ENCODE measurements around the gene HEATR1. TPM values are rescaled to one million over a fixed set of nuclear protein-coding genes. Genes with fewer than 3 reads are reported as not detected.

The HEATR1 gene
- total RNA-seq, 1 experiment from 2014 or later, result 73.0 TPM

GRCh38 chr1:236556606-236557005 is 47.7 kb downstream of the HEATR1 start:
- H3K4me1 Mint-ChIP-seq, result no peaks in the 10 kb centered on the region
- no peak overlapping the region for H3K4me3 Mint-ChIP-seq
- no peaks in the 10 kb centered on the region for H3K27me3 Mint-ChIP-seq (ENCODE audit: low read depth)
- ChIA-PET CTCF (no interaction called here), POLR2A (no interaction called here)
- no peak overlapping the region for H3K27ac Mint-ChIP-seq
- H3K9me3 Mint-ChIP-seq, result no peaks in the 10 kb centered on the region
- ATAC-seq (no peak), DNase-seq (ENCODE audit: low spot score) (no peak)
- peaks cover 66% of the 10 kb centered on the region for H3K36me3 Mint-ChIP-seq
- TF ChIP-seq RELA (CRISPR knock-in tag; IDR thresholded peaks at IDR 0.05; ENCODE audit: borderline replicate concordance), result no peak
- TF ChIP-seq FOXK1 (CRISPR knock-in tag; IDR thresholded peaks at IDR 0.05), result no peak
- no peak for TF ChIP-seq RORB (CRISPR knock-in tag; IDR thresholded peaks at IDR 0.05)
- TF ChIP-seq CREB1 (CRISPR knock-in tag; IDR thresholded peaks at IDR 0.05), result no peak

GRCh38 chr1:236553370-236553769 is 50.9 kb downstream of the HEATR1 start:
- peaks cover 82% of the 10 kb centered on the region for H3K36me3 Mint-ChIP-seq
- POLR2A ChIA-PET, result no interaction called here
- no peak for DNase-seq (ENCODE audit: low spot score)

More at GRCh38 chr1:236553370-236553769, 50.9 kb downstream of the HEATR1 start:
- Mint-ChIP-seq H3K4me3 (no peak overlapping the region), H3K4me1 (no peaks in the 10 kb centered on the region), H3K9me3 (no peaks in the 10 kb centered on the region), H3K27ac (no peak overlapping the region), H3K27me3 (ENCODE audit: low read depth) (no peaks in the 10 kb centered on the region)
- ATAC-seq, result no peak
- TF ChIP-seq ELF4 (CRISPR knock-in tag; IDR thresholded peaks at IDR 0.05; ENCODE audit: low read depth) (no peak), ZNF317 (CRISPR knock-in tag; IDR thresholded peaks at IDR 0.05; ENCODE audit: borderline replicate concordance, low read depth) (no peak), ATF1 (CRISPR knock-in tag; IDR thresholded peaks at IDR 0.05) (no peak), ATF6 (CRISPR knock-in tag; IDR thresholded peaks at IDR 0.05) (no peak), SOX15 (CRISPR knock-in tag; IDR thresholded peaks at IDR 0.05) (no peak), HMGXB4 (CRISPR knock-in tag; IDR thresholded peaks at IDR 0.05) (no peak), ZBTB43 (CRISPR knock-in tag; IDR thresholded peaks at IDR 0.05) (no peak), FOXK1 (CRISPR knock-in tag; IDR thresholded peaks at IDR 0.05) (no peak), CREB1 (CRISPR knock-in tag; IDR thresholded peaks at IDR 0.05) (no peak), ZNF232 (CRISPR knock-in tag; IDR thresholded peaks at IDR 0.05) (no peak), HMGA2 (CRISPR knock-in tag; IDR thresholded peaks at IDR 0.05) (no peak), NR2C2 (CRISPR knock-in tag; IDR thresholded peaks at IDR 0.05) (no peak), ARID4B (CRISPR knock-in tag; IDR thresholded peaks at IDR 0.05; ENCODE audit: borderline replicate concordance) (no peak), GRHL2 (CRISPR knock-in tag; IDR thresholded peaks at IDR 0.05; ENCODE audit: insufficient replicate concordance, severe bottlenecking) (no peak), ZBTB21 (CRISPR knock-in tag; IDR thresholded peaks at IDR 0.05; ENCODE audit: borderline replicate concordance) (no peak), RELA (CRISPR knock-in tag; IDR thresholded peaks at IDR 0.05; ENCODE audit: borderline replicate concordance) (no peak), ZNF532 (CRISPR knock-in tag; IDR thresholded peaks at IDR 0.05; ENCODE audit: borderline replicate concordance) (no peak)
- CTCF ChIA-PET, result no interaction called here

Measured in WTC11 (cell line).